Small intestine (tissue), 7 donors: ENCODE results near the gene COLQ. TPM values are rescaled to one million over a fixed set of nuclear protein-coding genes. Genes with fewer than 3 reads are reported as not detected.

Experiments used
- DNase-seq, 2 donors: peaks; one replicate each; pipeline versions ENCODE4 v3.0.0 to v3.0.0-alpha.2; 2013
- FAIRE-seq: peaks from 2 replicates; lab custom pipeline; 2012; peaks lifted over from hg19 to GRCh38; lab: Jason Lieb, UNC
- H3K27ac ChIP-seq, 3 donors: one replicate each; pipeline ENCODE4 v1.5.1; 2013; ENCODE audit warnings: low read length in 2 of 3, mild to moderate bottlenecking in 2 of 3, control low read depth in 1 of 3, inconsistent platforms in 1 of 3, low read depth in 1 of 3, moderate library complexity in 1 of 3
- H3K27me3 ChIP-seq, 3 donors: one replicate each; pipeline ENCODE4 v1.6.1; 2013; ENCODE audit warnings: low read length in 3 of 3, inconsistent platforms in 1 of 3; ENCODE audit not compliant: control insufficient read depth in 3 of 3, insufficient read depth in 3 of 3
- H3K36me3 ChIP-seq, 3 donors: one replicate each; pipeline ENCODE4 v1.6.1; 2013; ENCODE audit warnings: low read length in 3 of 3, inconsistent platforms in 1 of 3, low read depth in 1 of 3, mild to moderate bottlenecking in 1 of 3, moderate library complexity in 1 of 3; ENCODE audit not compliant: control insufficient read depth in 3 of 3, insufficient read depth in 2 of 3
- H3K4me1 ChIP-seq, 3 donors: one replicate each; pipeline ENCODE4 v1.6.1; 2013; ENCODE audit warnings: low read length in 2 of 3, inconsistent platforms in 1 of 3, low read depth in 1 of 3, mild to moderate bottlenecking in 1 of 3, moderate library complexity in 1 of 3; ENCODE audit not compliant: control insufficient read depth in 3 of 3, insufficient read depth in 2 of 3
- H3K4me3 ChIP-seq, 3 donors: one replicate each; pipeline ENCODE4 v1.5.1; 2013; ENCODE audit warnings: low read length in 3 of 3, control low read depth in 1 of 3, inconsistent platforms in 1 of 3, low read depth in 1 of 3, mild to moderate bottlenecking in 1 of 3, moderate library complexity in 1 of 3
- H3K9me3 ChIP-seq, 2 donors: one replicate each; pipeline ENCODE4 v1.6.1; 2013; ENCODE audit warnings: low read depth in 1 of 2, low read length in 1 of 2; ENCODE audit not compliant: control insufficient read depth in 2 of 2, insufficient read depth in 1 of 2
- WGBS, 3 donors: extraction: QIAGEN DNeasy Blood & Tissue Kit; methylation state at CpG; one replicate each; pipeline ENCODE4 v1.1.7; 2013; 5-methylcytosine and 5-hydroxymethylcytosine counted together
- polyA plus RNA-seq, 4 donors: library from polyadenylated mRNA; stranded (reverse) in 3 of 4; unstranded in 1 of 4; fragments of 200-250 nt in 3 of 4; fragments of 120-200 nt in 1 of 4; gene quantifications; one replicate each; pipeline versions ENCODE4 v1.2.1 to v1.2.3, GENCODE V29; 2013
- donor health status: healthy with polysubstance abuse.
- donor health status: control.
- donor health status: control.
- donor health status: Bipolar disorder and iron deficiency.
- donor health status: healthy.

Gene COLQ
- polyA plus RNA-seq, 4 donors = 0.81 to 3.6 (median 2.0) TPM

DNA sequence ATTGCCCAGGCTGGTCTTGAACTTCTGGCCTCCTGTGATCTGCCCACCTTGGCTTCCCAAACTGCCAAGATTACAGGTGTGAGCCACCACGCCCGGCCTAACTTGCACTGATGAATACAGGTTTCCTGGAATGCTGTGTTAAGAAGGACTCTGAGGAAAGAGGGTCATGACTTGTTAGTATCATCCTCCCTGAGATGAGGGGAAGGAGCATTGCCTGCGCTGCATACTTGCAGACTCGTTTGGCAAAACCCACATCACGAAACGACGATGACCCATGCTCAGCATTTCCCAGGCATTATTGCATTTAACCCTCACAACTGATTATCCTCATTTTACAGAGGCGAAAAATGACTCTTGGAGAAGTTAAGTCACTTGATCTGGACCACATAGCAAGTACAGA is 18.9 kb downstream of the COLQ start:
- FAIRE-seq = no peak
- 94 to 95% (median 95%) methylated on average over 8 of the region's 8 CpGs for WGBS, 3 donors
- H3K4me1 ChIP-seq = no peaks in the 10 kb centered on the region

DNA sequence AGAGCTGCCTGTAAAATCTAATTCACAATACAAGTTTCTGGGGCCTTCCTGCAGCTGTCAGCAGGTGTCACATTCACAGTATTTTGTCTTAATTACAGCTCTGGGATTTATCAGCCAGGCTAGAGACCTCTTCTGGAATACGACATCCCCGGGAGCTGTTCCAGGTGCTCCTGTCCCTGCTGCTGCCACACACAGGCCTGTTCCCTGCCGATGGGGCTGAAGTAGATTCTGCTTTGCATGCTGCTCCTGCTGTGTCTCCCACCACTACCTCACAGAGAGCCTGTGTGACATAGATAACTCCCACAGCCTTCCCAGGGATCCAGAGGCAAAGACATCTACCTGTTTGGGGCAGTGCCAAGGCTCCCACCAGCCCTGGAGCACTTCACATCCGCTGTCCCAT is 20.4 kb downstream of the COLQ start:
- Histone ChIP-seq H3K9me3 (no peaks in the 10 kb centered on the region), H3K36me3 (no peaks in the 10 kb centered on the region), H3K27me3 (no peaks in the 10 kb centered on the region), H3K27ac (no peak overlapping the region), H3K4me3 (no peak overlapping the region), H3K4me1 (no peaks in the 10 kb centered on the region)
- no peak for DNase-seq
- 67 to 78% (median 75%) methylated on average over 4 of the region's 4 CpGs for WGBS, 3 donors
- FAIRE-seq = no peak

More for the DNA sequence above, 18.9 kb downstream of the COLQ start:
- Histone ChIP-seq H3K36me3 (no peaks in the 10 kb centered on the region), H3K27me3 (no peaks in the 10 kb centered on the region), H3K4me3 (no peak overlapping the region), H3K9me3 (no peaks in the 10 kb centered on the region), H3K27ac (no peak overlapping the region)
- DNase-seq = no peak

DNA sequence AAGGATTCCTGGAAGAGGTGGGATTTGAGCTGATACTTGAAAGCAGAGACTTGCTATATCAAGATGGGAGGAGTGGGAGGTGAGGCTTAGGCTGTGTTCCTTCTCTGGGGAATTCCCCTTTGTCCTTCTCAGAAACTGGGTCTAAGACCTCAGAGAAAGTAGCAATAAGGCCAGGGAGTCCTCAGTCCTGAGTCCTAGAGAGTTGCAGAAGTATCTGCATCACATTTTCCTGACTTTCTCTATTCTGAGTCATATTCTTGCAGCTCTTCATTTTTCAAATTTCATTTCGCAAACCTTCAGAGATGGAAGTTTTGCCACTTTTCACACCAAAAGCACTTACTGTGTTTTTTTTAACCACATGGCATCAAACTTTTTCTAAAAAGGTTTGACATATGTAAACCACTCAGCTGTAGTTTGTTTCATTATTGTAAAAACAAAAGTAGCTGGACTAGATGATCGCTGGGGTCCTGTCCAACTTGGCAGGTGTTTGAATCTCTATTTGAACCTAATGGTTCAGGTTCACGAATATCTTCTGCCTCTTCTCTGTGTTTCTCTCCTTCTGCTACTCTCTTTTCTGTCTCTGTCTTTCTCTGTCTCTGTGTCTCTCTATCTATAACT is 21.3 kb downstream of the COLQ start:
- no peaks in the 10 kb centered on the region for H3K9me3 ChIP-seq
- H3K4me1 ChIP-seq = no peaks in the 10 kb centered on the region
- no peaks in the 10 kb centered on the region for H3K27me3 ChIP-seq
- no peak overlapping the region for H3K27ac ChIP-seq
- WGBS, 3 donors = 55 to 71% (median 68%) methylated on average over 3 of the region's 3 CpGs
- H3K4me3 ChIP-seq = no peak overlapping the region
- no peaks in the 10 kb centered on the region for H3K36me3 ChIP-seq
- FAIRE-seq (no peak), DNase-seq (no peak)

DNA sequence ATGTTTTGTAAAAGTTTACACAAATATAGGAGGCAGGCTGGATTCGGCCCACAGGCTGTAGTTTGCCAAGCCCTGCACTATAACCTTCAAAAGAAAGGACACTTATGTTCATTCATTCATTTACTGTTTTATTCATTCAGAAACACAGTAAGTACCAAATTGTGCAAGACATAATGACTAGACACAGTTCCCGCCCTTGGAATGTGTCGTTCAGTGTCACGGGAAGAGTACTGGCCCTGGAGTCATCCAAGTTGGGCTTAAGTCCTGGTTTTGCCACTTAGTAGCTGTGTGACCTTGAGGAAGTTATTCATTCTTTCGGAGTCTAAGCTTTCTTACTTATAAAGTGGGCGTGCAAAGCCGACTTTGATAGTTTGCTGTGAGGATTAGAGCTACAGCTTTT is 22.0 kb downstream of the COLQ start:
- Histone ChIP-seq H3K4me3 (no peak overlapping the region), H3K9me3 (no peaks in the 10 kb centered on the region), H3K27ac (no peak overlapping the region), H3K27me3 (no peaks in the 10 kb centered on the region), H3K36me3 (no peaks in the 10 kb centered on the region), H3K4me1 (no peaks in the 10 kb centered on the region)
- DNase-seq (no peak), FAIRE-seq (no peak)
- WGBS, 3 donors = 68 to 76% (median 73%) methylated on average over 7 of the region's 7 CpGs

DNA sequence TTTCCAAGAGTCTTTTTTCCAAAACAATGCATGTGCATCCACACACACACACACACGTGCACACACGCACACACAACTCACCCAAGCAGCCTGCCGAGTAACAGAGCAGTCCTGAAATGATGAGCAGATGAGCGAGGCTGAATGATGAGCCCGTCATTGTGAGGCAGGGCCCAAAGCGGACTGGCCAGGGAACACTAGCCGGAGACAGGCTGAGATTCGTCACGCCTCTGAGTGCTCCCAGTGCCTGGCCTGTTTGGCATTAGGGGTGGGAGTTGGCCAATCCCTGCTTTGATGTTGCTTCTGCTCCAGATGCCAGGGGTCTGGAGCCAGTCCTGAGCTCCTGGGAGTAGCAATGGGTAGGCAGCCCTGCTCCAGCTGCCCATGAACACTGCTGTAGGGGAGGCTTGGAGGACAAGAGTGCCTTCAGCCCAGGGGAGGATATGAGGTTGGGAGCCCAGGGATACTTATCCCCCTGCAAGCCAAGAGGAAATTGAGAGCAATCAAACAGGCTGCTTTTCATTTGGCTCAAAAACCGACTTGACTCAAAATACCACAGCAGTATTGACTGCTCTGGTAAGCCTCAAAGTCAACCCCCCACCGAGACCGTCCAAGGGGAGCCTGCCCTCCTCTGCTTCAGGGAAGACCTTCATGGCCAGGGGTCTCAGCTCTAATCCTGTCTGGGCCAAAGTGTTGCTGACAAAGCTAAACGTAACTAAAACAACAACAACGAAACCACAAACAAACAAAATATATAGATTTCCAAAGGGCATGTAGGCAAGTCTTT is 22.9 kb downstream of the COLQ start:
- H3K4me3 ChIP-seq = no peak overlapping the region
- no peaks in the 10 kb centered on the region for H3K4me1 ChIP-seq
- H3K27me3 ChIP-seq = no peaks in the 10 kb centered on the region
- H3K36me3 ChIP-seq = no peaks in the 10 kb centered on the region
- no peak for FAIRE-seq
- no peaks in the 10 kb centered on the region for H3K9me3 ChIP-seq
- 79 to 90% (median 86%) methylated on average over 14 of the region's 14 CpGs for WGBS, 3 donors
- no peak overlapping the region for H3K27ac ChIP-seq
- no peak for DNase-seq

DNA sequence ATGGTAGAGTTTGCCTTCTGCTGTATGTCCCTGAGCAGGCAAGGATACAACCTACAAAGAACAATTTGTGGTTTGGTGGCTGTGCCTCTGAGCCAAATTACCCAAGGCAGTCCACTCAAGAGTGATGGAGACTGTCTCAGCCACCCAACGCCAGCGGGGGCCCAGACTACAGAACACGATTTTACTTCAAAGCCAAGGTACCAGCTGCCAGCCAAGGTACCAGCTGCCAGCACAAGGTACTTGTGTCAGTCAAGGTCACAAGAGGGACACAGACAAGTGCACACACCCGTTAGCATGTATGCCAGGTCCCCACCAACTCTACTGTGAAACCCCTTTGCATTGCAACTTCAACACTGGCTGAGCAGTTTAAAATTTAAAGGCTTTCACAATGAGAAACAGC is 23.5 kb downstream of the COLQ start:
- WGBS, 3 donors = 71 to 90% (median 83%) methylated on average over 4 of the region's 4 CpGs
- Histone ChIP-seq H3K27ac (no peak overlapping the region), H3K4me1 (no peaks in the 10 kb centered on the region), H3K4me3 (no peak overlapping the region), H3K27me3 (no peaks in the 10 kb centered on the region), H3K9me3 (no peaks in the 10 kb centered on the region), H3K36me3 (no peaks in the 10 kb centered on the region)
- FAIRE-seq (no peak), DNase-seq (no peak)

DNA sequence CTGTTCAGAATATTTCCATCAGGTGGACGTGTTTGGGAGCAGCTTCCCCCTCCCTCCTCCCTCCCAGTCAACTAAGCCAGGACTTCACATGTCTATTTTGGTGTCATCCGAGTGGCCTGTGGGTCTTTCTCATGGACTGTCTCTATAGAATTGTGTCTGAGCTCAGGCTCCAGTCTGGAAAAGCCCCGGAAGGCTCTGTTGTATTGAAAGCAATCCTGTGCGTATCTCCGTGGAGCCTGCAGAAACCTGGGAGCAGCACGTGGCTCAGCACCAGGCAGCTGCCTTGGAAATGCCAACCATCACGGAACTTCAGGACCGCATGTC is 25.2 kb downstream of the COLQ start:
- no peak overlapping the region for H3K4me3 ChIP-seq
- no peak for DNase-seq
- H3K36me3 ChIP-seq = no peaks in the 10 kb centered on the region
- H3K9me3 ChIP-seq = no peaks in the 10 kb centered on the region
- WGBS, 3 donors = 80 to 86% (median 85%) methylated on average over 8 of the region's 8 CpGs
- H3K4me1 ChIP-seq = no peaks in the 10 kb centered on the region
- FAIRE-seq = no peak
- H3K27ac ChIP-seq = no peak overlapping the region
- no peaks in the 10 kb centered on the region for H3K27me3 ChIP-seq

DNA sequence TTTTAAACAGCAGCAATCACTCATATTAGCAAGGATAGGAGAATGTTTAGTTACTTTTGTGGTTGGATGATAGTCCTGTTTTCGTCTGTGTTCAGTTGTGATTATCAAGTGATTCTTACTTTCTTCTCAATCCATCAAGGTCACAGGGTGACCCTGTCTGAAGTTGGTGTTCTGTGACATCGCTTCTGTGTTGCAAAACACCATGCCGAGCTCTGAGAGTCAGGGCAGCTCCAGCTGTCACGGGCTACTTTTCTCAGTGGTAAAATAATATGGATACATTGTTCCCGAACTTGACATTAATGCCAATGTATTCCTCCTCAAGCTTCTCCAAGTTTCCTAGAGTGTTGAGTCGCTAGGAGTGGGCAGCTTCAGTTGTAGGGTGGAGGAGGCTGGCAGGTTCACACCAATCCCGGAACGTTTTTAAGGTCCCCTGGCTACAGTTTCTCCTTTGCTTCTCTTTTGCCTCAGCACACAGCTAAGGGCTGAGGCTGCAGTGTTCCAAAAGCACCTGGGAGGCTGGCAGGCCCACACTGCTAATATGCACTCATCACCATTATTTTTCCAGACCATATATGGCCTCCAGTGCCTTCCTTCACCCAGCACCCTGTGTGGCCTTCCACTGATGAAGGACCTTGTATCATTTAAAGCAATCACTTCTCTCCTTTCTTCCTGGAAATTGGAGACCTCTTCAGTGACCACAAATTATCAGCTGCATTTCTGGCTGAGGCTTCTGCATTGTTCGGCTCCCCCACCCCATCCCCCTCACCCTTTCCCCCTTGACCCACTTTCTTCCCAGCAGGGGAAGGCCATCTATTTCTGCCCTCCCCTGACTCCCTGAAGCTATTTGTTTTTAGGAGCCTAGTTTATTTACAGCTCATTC is 25.8 kb downstream of the COLQ start:
- no peak overlapping the region for H3K27ac ChIP-seq
- no peaks in the 10 kb centered on the region for H3K27me3 ChIP-seq
- 81 to 86% (median 83%) methylated on average over 9 of the region's 9 CpGs for WGBS, 3 donors
- FAIRE-seq (no peak), DNase-seq (no peak)
- H3K4me1 ChIP-seq = no peaks in the 10 kb centered on the region
- H3K36me3 ChIP-seq = no peaks in the 10 kb centered on the region
- no peak overlapping the region for H3K4me3 ChIP-seq
- H3K9me3 ChIP-seq = no peaks in the 10 kb centered on the region
